ENCODE measurements around the gene STAG3. TPM values are rescaled to one million over a fixed set of nuclear protein-coding genes. Genes with fewer than 3 reads are reported as not detected.
A peak's percentile ranks its signal among the peaks of the same experiment; 100 is the strongest.

The STAG3 gene
- total RNA-seq, 1 donor from 2014 or later: 1.1 TPM

- peak overlapping the region; percentile 33 for H3K27ac Mint-ChIP-seq (ENCODE audit: unreplicated experiment)
- H3K36me3 Mint-ChIP-seq (ENCODE audit: unreplicated experiment): peaks cover 5% of the 10 kb centered on the region
- no peaks in the 10 kb centered on the region for H3K27me3 Mint-ChIP-seq (ENCODE audit: unreplicated experiment)
- no peak for TF ChIP-seq CTCF (IDR thresholded peaks at IDR 0.05; ENCODE audit: partially characterized antibody, unreplicated experiment)
- no peak for DNase-seq
- H3K4me3 Mint-ChIP-seq (ENCODE audit: unreplicated experiment): no peak overlapping the region
- H3K9me3 Mint-ChIP-seq (ENCODE audit: unreplicated experiment): peaks cover 3% of the 10 kb centered on the region
- peaks cover 6% of the 10 kb centered on the region for H3K4me1 Mint-ChIP-seq (ENCODE audit: low read depth, unreplicated experiment)
Measured at GRCh38 chr7:100153708-100154535, 23.8 kb upstream of the STAG3 start.

GRCh38 chr7:100154651-100155491, 22.8 kb upstream of the STAG3 start:
- Mint-ChIP-seq H3K9me3 (ENCODE audit: unreplicated experiment) (peaks cover 4% of the 10 kb centered on the region), H3K27ac (ENCODE audit: unreplicated experiment) (no peak overlapping the region), H3K4me3 (ENCODE audit: unreplicated experiment) (no peak overlapping the region), H3K4me1 (ENCODE audit: low read depth, unreplicated experiment) (peaks cover 6% of the 10 kb centered on the region), H3K27me3 (ENCODE audit: unreplicated experiment) (peaks cover 4% of the 10 kb centered on the region), H3K36me3 (ENCODE audit: unreplicated experiment) (peaks cover 5% of the 10 kb centered on the region)
- no peak for DNase-seq
- TF ChIP-seq CTCF (IDR thresholded peaks at IDR 0.05; ENCODE audit: partially characterized antibody, unreplicated experiment): no peak

GRCh38 chr7:100155553-100156317, 22.0 kb upstream of the STAG3 start:
- H3K4me1 Mint-ChIP-seq (ENCODE audit: low read depth, unreplicated experiment): peaks cover 6% of the 10 kb centered on the region
- DNase-seq: no peak
- TF ChIP-seq CTCF (IDR thresholded peaks at IDR 0.05; ENCODE audit: partially characterized antibody, unreplicated experiment): no peak
- peaks cover 4% of the 10 kb centered on the region for H3K27me3 Mint-ChIP-seq (ENCODE audit: unreplicated experiment)
- H3K27ac Mint-ChIP-seq (ENCODE audit: unreplicated experiment): no peak overlapping the region
- H3K36me3 Mint-ChIP-seq (ENCODE audit: unreplicated experiment): no peaks in the 10 kb centered on the region
- no peak overlapping the region for H3K4me3 Mint-ChIP-seq (ENCODE audit: unreplicated experiment)
- H3K9me3 Mint-ChIP-seq (ENCODE audit: unreplicated experiment): peaks cover 4% of the 10 kb centered on the region

- Mint-ChIP-seq H3K27me3 (ENCODE audit: unreplicated experiment) (peaks cover 4% of the 10 kb centered on the region), H3K9me3 (ENCODE audit: unreplicated experiment) (peaks cover 4% of the 10 kb centered on the region), H3K36me3 (ENCODE audit: unreplicated experiment) (no peaks in the 10 kb centered on the region), H3K27ac (ENCODE audit: unreplicated experiment) (peak overlapping the region; percentile 64), H3K4me3 (ENCODE audit: unreplicated experiment) (peak overlapping the region; percentile 83), H3K4me1 (ENCODE audit: low read depth, unreplicated experiment) (peaks cover 6% of the 10 kb centered on the region)
- no peak for DNase-seq
- TF ChIP-seq CTCF (IDR thresholded peaks at IDR 0.05; ENCODE audit: partially characterized antibody, unreplicated experiment): no peak
Measured at GRCh38 chr7:100156331-100157068, 21.2 kb upstream of the STAG3 start.
